Urinary bladder (tissue), 4 donors: ENCODE measurements around the gene STAT5B. TPM values are rescaled to one million over a fixed set of nuclear protein-coding genes. Genes with fewer than 3 reads are reported as not detected.
"Not testable (repeated sequence)": the region's sequence is repeated elsewhere in the genome, so short reads cannot be mapped to it uniquely, and the experiment has no call there.

ENCODE experiments used
- DNase-seq: peaks from one replicate; pipeline ENCODE4 v3.0.0-alpha.2; 2015; ENCODE audit errors: extremely low spot score
- H3K27ac ChIP-seq: one replicate; pipeline ENCODE4 v1.5.1; 2013; ENCODE audit warnings: low read depth, mild to moderate bottlenecking, moderate library complexity
- H3K36me3 ChIP-seq: one replicate; pipeline ENCODE4 v1.6.1; 2013; ENCODE audit warnings: mild to moderate bottlenecking, moderate library complexity; ENCODE audit not compliant: insufficient read depth
- H3K4me1 ChIP-seq: one replicate; pipeline ENCODE4 v1.6.1; 2013; ENCODE audit warnings: mild to moderate bottlenecking, moderate library complexity; ENCODE audit not compliant: insufficient read depth
- H3K4me3 ChIP-seq: one replicate; pipeline ENCODE4 v1.5.1; 2013; ENCODE audit warnings: low read depth, low read length
- WGBS: extraction: QIAGEN DNeasy Blood & Tissue Kit; methylation state at CpG from one replicate; pipeline ENCODE4 v1.1.7; 2013; 5-methylcytosine and 5-hydroxymethylcytosine counted together
- polyA plus RNA-seq: library from polyadenylated mRNA; stranded (reverse); fragments of 200-250 nt; gene quantifications from one replicate; pipeline ENCODE4 v1.2.3, GENCODE V29; 2013
- total RNA-seq: library from RNA; depleted of rRNA; stranded (reverse); fragments of >200 nt; gene quantifications from one replicate; pipeline ENCODE4 v1.2.3, GENCODE V29; 2014
- donor health status: healthy with polysubstance abuse.
- donor health status: healthy.

STAT5B gene
- total and polyA plus RNA-seq, 2 donors = 37.6 to 66.3 TPM

DNA sequence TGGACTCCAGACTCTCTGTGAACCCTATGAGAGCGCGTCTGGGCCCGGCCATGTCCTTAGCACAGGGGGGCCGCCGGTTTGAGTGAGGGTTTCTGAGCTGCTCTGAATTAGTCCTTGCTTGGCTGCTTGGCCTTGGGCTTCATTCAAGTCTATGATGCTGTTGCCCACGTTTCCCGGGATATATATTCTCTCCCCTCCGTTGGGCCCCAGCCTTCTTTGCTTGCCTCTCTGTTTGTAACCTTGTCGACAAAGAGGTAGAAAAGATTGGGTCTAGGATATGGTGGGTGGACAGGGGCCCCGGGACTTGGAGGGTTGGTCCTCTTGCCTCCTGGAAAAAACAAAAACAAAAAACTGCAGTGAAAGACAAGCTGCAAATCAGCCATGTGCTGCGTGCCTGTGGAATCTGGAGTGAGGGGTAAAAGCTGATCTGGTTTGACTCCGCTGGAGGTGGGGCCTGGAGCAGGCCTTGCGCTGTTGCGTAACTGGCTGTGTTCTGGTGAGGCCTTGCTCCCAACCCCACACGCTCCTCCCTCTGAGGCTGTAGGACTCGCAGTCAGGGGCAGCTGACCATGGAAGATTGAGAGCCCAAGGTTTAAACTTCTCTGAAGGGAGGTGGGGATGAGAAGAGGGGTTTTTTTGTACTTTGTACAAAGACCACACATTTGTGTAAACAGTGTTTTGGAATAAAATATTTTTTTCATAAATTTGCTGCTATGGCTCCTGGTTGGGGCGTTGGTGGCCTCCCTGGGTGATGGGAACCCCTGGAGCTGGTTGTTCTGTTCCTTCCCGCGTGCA lies 35.2 kb upstream of the STAT5B start:
- WGBS = 24% methylated on average over 19 of the region's 19 CpGs
- Histone ChIP-seq H3K27ac (peak overlapping the region; percentile 71), H3K4me1 (no peaks in the 10 kb centered on the region), H3K36me3 (no peaks in the 10 kb centered on the region), H3K4me3 (no peak overlapping the region)
- peak; percentile 79 for DNase-seq

DNA sequence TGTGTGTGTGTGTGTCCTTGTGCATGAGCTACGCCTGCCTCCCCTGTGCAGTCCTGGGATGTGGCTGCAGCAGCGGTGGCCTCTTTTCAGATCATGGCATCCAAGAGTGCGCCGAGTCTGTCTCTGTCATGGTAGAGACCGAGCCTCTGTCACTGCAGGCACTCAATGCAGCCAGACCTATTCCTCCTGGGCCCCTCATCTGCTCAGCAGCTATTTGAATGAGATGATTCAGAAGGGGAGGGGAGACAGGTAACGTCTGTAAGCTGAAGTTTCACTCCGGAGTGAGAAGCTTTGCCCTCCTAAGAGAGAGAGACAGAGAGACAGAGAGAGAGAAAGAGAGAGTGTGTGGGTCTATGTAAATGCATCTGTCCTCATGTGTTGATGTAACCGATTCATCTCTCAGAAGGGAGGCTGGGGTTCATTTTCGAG lies 34.6 kb upstream of the STAT5B start:
- no peak overlapping the region for H3K4me3 ChIP-seq
- WGBS = 53% methylated on average over 9 of the region's 9 CpGs
- H3K36me3 ChIP-seq = no peaks in the 10 kb centered on the region
- DNase-seq = no peak
- H3K27ac ChIP-seq = peak overlapping the region; percentile 54
- no peaks in the 10 kb centered on the region for H3K4me1 ChIP-seq

- WGBS = 70% methylated on average over 19 of the region's 19 CpGs
- Histone ChIP-seq H3K36me3 (no peaks in the 10 kb centered on the region), H3K4me3 (no peak overlapping the region), H3K4me1 (no peaks in the 10 kb centered on the region), H3K27ac (peak overlapping the region; percentile 54)
- DNase-seq = no peak
These were observed 34.0 kb upstream of the STAT5B start for GRCh38 chr17:42309986-42310786.

DNA sequence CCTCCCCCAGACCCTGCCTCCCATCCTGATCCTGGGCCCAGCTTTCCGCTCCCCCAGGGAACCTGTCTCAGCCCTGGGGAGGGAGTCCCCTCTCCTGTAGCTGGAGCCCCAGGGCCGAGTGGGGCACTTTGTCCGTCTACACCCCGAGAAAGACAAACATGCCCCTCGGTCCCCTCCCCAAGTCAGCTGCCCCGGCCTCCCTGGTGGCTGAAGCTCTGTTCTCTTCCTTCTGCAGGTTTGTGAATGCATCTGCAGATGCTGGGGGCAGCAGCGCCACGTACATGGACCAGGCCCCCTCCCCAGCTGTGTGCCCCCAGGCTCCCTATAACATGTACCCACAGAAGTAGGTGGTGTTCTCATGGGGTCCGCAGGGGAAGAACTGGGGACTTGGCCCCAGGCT lies 33.0 kb upstream of the STAT5B start:
- Histone ChIP-seq H3K36me3 (no peaks in the 10 kb centered on the region), H3K4me1 (no peaks in the 10 kb centered on the region), H3K4me3 (no peak overlapping the region), H3K27ac (no peak overlapping the region)
- WGBS = 89% methylated on average over 9 of the region's 9 CpGs
- no peak for DNase-seq

- Histone ChIP-seq H3K27ac (no peak overlapping the region), H3K4me3 (no peak overlapping the region), H3K4me1 (no peaks in the 10 kb centered on the region), H3K36me3 (no peaks in the 10 kb centered on the region)
- no peak for DNase-seq
- WGBS = 67% methylated on average over 7 of the region's 7 CpGs
These were observed 32.3 kb upstream of the STAT5B start for GRCh38 chr17:42308446-42308845.

DNA sequence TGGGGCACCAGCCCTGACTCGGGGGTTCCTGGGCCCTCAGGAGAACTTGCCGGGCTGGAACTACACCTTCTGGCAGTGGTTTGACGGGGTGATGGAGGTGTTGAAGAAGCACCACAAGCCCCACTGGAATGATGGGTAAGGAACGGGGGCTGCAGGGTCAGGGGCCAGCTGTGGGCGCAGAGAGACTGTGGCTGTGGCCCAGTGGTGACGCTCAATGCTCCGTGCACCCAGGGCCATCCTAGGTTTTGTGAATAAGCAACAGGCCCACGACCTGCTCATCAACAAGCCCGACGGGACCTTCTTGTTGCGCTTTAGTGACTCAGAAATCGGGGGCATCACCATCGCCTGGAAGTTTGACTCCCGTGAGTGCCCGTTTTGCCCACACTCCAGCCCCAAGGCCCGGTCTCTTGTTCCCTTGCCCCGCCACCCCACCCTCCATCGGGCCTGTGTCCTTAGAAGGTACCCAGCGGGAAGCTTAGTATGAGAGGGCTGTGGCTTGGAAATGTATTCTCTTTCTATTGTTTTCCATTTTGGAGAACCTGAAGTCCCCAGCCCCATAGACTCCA lies 31.3 kb upstream of the STAT5B start:
- 96% methylated on average over 19 of the region's 19 CpGs for WGBS
- Histone ChIP-seq H3K27ac (no peak overlapping the region), H3K36me3 (no peaks in the 10 kb centered on the region), H3K4me3 (no peak overlapping the region), H3K4me1 (no peaks in the 10 kb centered on the region)
- no peak for DNase-seq

GRCh38 chr17:42306385-42306667 lies 30.1 kb upstream of the STAT5B start:
- 95% methylated on average over 5 of the region's 5 CpGs for WGBS
- DNase-seq = no peak
- Histone ChIP-seq H3K4me1 (no peaks in the 10 kb centered on the region), H3K36me3 (no peaks in the 10 kb centered on the region), H3K27ac (no peak overlapping the region), H3K4me3 (no peak overlapping the region)

DNA sequence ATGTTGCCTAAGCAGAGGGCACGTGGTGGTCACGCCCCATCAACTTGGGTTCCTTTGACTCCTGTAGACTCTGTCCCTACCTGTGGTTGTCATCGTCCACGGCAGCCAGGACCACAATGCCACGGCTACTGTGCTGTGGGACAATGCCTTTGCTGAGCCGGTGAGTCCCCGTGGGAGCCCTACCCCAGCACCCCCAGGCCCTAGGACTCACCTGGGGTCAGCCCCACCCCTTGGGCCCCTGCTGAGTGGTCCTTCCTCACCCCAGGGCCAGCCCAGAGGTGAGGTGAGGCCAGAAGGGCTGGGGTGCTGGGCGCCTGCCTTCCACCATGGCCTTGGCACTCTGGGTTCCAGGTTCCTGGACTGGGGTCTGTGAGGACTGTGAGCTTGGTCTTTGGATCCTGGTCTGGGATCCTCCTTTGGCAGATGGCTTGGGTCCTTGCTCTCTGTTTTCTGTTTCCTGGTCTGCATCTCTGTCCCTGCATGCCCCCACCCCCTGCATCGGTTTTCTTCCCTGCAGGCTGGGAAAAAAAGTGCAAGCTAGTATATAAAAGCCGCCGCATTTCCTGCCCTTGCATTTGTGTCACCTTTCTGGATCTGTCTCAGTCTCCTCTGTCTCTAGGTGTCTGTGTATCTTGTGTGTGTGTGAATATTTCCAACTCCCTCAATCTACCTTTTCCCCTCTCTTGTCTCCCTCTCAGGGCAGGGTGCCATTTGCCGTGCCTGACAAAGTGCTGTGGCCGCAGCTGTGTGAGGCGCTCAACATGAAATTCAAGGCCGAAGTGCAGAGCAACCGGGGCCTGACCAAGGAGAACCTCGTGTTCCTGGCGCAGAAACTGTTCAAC lies 29.6 kb upstream of the STAT5B start:
- Histone ChIP-seq H3K36me3 (no peaks in the 10 kb centered on the region), H3K4me1 (no peaks in the 10 kb centered on the region), H3K27ac (no peak overlapping the region), H3K4me3 (no peak overlapping the region)
- DNase-seq = no peak
- 90% methylated on average over 18 of the region's 18 CpGs for WGBS

- not testable (repeated sequence) for H3K36me3 ChIP-seq, DNase-seq, H3K4me3 ChIP-seq, H3K27ac ChIP-seq, H3K4me1 ChIP-seq
- 96% methylated on average over 6 of the region's 6 CpGs for WGBS
These were observed 28.8 kb upstream of the STAT5B start for GRCh38 chr17:42305031-42305330.

DNA sequence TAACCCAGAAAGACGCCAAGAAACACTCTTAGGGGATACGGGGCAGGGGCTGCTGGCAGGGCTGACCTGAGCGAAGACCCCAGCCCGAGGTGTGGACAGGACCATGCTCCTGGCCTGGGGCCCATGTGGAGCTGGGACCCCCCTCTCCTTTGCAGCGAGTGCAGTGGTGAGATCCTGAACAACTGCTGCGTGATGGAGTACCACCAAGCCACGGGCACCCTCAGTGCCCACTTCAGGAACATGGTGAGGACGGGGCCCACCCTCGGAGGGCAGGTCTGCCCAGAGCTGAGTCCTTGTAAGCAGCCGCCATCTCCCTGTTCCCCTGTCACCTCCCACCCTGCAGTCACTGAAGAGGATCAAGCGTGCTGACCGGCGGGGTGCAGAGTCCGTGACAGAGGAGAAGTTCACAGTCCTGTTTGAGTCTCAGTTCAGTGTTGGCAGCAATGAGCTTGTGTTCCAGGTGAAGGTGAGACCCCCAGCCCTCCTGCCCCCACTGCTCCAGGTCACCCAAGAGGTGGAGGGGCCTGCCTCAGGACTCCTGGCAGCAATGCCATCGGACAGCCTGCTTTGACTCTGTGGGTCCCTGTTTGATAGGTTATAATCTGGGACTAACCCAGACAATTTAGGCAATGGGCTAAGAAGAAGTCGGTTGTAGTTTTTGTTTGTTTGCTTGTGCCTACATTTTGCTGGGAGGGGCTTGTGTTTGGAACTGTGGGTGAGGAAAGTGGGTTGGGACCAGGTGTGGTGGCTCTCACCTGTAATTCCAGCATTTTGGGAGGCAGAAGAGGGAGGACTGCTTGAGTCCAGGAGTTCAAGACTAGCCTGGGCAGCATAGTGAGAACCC lies 28.2 kb upstream of the STAT5B start:
- Histone ChIP-seq H3K27ac (no peak overlapping the region), H3K36me3 (no peaks in the 10 kb centered on the region)
- DNase-seq = no peak

GRCh38 chr17:42303694-42304093 lies 27.5 kb upstream of the STAT5B start:
- WGBS = 78% methylated on average over 3 of the region's 3 CpGs
- Histone ChIP-seq H3K4me1 (no peaks in the 10 kb centered on the region), H3K4me3 (no peak overlapping the region), H3K27ac (no peak overlapping the region), H3K36me3 (no peaks in the 10 kb centered on the region)
- no peak for DNase-seq

More for the DNA sequence above, 28.2 kb upstream of the STAT5B start:
- no peaks in the 10 kb centered on the region for H3K4me1 ChIP-seq
- 94% methylated on average over 16 of the region's 16 CpGs for WGBS
- H3K4me3 ChIP-seq = no peak overlapping the region

DNA sequence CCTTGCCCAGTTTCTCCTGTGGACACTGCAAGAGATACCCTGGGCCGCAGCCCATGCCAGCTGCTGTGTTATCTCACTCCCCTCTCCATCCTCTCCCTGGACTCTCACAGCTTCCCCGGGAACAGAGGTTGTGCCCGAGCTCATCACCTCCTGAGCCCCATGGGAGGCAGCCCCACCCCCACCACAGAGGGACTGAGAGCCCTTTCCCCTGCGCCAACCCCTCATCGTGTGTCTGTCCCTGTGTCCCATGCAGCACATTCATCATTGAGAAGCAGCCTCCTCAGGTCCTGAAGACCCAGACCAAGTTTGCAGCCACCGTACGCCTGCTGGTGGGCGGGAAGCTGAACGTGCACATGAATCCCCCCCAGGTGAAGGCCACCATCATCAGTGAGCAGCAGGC lies 24.8 kb upstream of the STAT5B start:
- DNase-seq = no peak
- 87% methylated on average over 9 of the region's 9 CpGs for WGBS
- Histone ChIP-seq H3K27ac (no peak overlapping the region), H3K4me3 (no peak overlapping the region), H3K4me1 (no peaks in the 10 kb centered on the region), H3K36me3 (no peaks in the 10 kb centered on the region)

GRCh38 chr17:42299913-42300312 lies 23.7 kb upstream of the STAT5B start:
- not testable (repeated sequence) for H3K36me3 ChIP-seq

More at GRCh38 chr17:42299913-42300312, 23.7 kb upstream of the STAT5B start:
- not testable (repeated sequence) for H3K4me1 ChIP-seq, DNase-seq, H3K4me3 ChIP-seq, H3K27ac ChIP-seq
- 83% methylated on average over 1 of the region's 17 CpGs for WGBS
